Neuronal stem cell (in vitro differentiated cells): ENCODE measurements around the gene DCTN3.

Experiments
- DNase-seq: peaks from one replicate; pipeline ENCODE4 v3.0.0-alpha.2; 2013; ENCODE audit warnings: low spot score
- H2AFZ ChIP-seq: one replicate; pipeline ENCODE4 v1.6.1; 2013; ENCODE audit warnings: mild to moderate bottlenecking, low read length, inconsistent platforms
- H2AK5ac ChIP-seq: 2 replicates; pipeline ENCODE4 v1.6.1; 2013; ENCODE audit warnings: low read depth, mild to moderate bottlenecking, inconsistent platforms, low read length, moderate library complexity, mixed read lengths
- H2BK120ac ChIP-seq: 2 replicates; pipeline ENCODE4 v1.6.1; 2013; ENCODE audit warnings: low read depth, mild to moderate bottlenecking, inconsistent platforms, low read length, moderate library complexity, mixed read lengths
- H2BK12ac ChIP-seq: one replicate; pipeline ENCODE4 v1.6.1; 2013; ENCODE audit warnings: low read length, inconsistent platforms
- H2BK15ac ChIP-seq: 2 replicates; pipeline ENCODE4 v1.6.1; 2013; ENCODE audit warnings: mild to moderate bottlenecking, low read length, inconsistent platforms, mixed read lengths
- H2BK5ac ChIP-seq: one replicate; pipeline ENCODE4 v1.6.1; 2013; ENCODE audit warnings: inconsistent platforms, mild to moderate bottlenecking, low read length, moderate library complexity
- H3K14ac ChIP-seq: one replicate; pipeline ENCODE4 v1.6.1; 2013; ENCODE audit warnings: low read length, inconsistent platforms
- H3K18ac ChIP-seq: 2 replicates; pipeline ENCODE4 v1.6.1; 2013; ENCODE audit warnings: low read length, inconsistent platforms
- H3K23ac ChIP-seq: 2 replicates; pipeline ENCODE4 v1.6.1; 2013; ENCODE audit warnings: low read depth, mild to moderate bottlenecking, mixed read lengths, low read length, inconsistent platforms; ENCODE audit not compliant: poor library complexity
- H3K27ac ChIP-seq: replicated peaks from 3 replicates; pipeline ENCODE4 v1.5.1; 2013; ENCODE audit warnings: low read length, inconsistent platforms
- H3K27me3 ChIP-seq, 3 experiments: 2 replicates each; pipeline ENCODE4 v1.6.1; 2013; ENCODE audit warnings: low read length in 3 of 3, mild to moderate bottlenecking in 2 of 3, inconsistent platforms in 1 of 3, low read depth in 1 of 3, mixed read lengths in 1 of 3, moderate library complexity in 1 of 3; ENCODE audit not compliant: control insufficient read depth in 3 of 3, insufficient read depth in 3 of 3
- H3K36me3 ChIP-seq, 2 donors: replicated peaks in 1 of 2; 2 replicates each; pipeline ENCODE4 v1.6.1; 2013; ENCODE audit warnings: low read length in 2 of 2; ENCODE audit not compliant: control insufficient read depth in 2 of 2, insufficient read depth in 2 of 2
- H3K4ac ChIP-seq: 2 replicates; pipeline ENCODE4 v1.6.1; 2013; ENCODE audit warnings: inconsistent platforms, mild to moderate bottlenecking, low read length, moderate library complexity
- H3K4me1 ChIP-seq, 2 donors: 1 replicate in 1 of 2; 2 replicates in 1 of 2; pipeline ENCODE4 v1.6.1; 2013; ENCODE audit warnings: low read length in 2 of 2, low read depth in 1 of 2; ENCODE audit not compliant: control insufficient read depth in 2 of 2, insufficient read depth in 1 of 2
- H3K4me2 ChIP-seq: one replicate; pipeline ENCODE4 v1.6.1; 2013; ENCODE audit warnings: mild to moderate bottlenecking, low read length, inconsistent platforms; ENCODE audit not compliant: insufficient read depth, poor library complexity, severe bottlenecking
- H3K4me3 ChIP-seq, 2 donors: 2 replicates each; pipeline ENCODE4 v1.5.1; 2013; ENCODE audit warnings: low read length in 2 of 2, mild to moderate bottlenecking in 2 of 2, inconsistent platforms in 1 of 2, moderate library complexity in 1 of 2
- H3K79me1 ChIP-seq: one replicate; pipeline ENCODE4 v1.6.1; 2013; ENCODE audit warnings: low read depth, mild to moderate bottlenecking, inconsistent platforms, low read length, moderate library complexity
- H3K9ac ChIP-seq: one replicate; pipeline ENCODE4 v1.6.1; 2013; ENCODE audit warnings: mild to moderate bottlenecking, low read depth, low read length, inconsistent platforms; ENCODE audit not compliant: poor library complexity
- H3K9me3 ChIP-seq, 2 donors: replicated peaks in 1 of 2; 2 replicates each; pipeline versions ENCODE3 to v1.6.1; 2013; ENCODE audit warnings: low read length in 2 of 2, mild to moderate bottlenecking in 2 of 2, inconsistent platforms in 1 of 2, low read depth in 1 of 2, mixed read lengths in 1 of 2, moderate library complexity in 1 of 2; ENCODE audit not compliant: control insufficient read depth in 2 of 2, insufficient read depth in 1 of 2
- H4K8ac ChIP-seq: one replicate; pipeline ENCODE4 v1.6.1; 2013; ENCODE audit warnings: low read depth, mild to moderate bottlenecking, inconsistent platforms, low read length, moderate library complexity
- H4K91ac ChIP-seq: one replicate; pipeline ENCODE4 v1.6.1; 2013; ENCODE audit warnings: low read length, low read depth, mild to moderate bottlenecking, inconsistent platforms; ENCODE audit not compliant: poor library complexity
- WGBS, 2 donors: extraction: QIAGEN DNeasy Blood & Tissue Kit; methylation state at CpG; one replicate each; pipeline ENCODE4 v1.1.7; 2013; ENCODE audit warnings: missing lambda C conversion rate in 2 of 2, mixed read lengths in 1 of 2; ENCODE audit not compliant: insufficient read length in 2 of 2, insufficient replicate concordance in 1 of 2; ENCODE audit errors: extremely low coverage in 2 of 2; 5-methylcytosine and 5-hydroxymethylcytosine counted together

DCTN3 gene

GRCh38 chr9:34575862-34576596 lies 44.3 kb downstream of the DCTN3 start:
- no peak overlapping the region for H2BK120ac ChIP-seq
- no peak overlapping the region for H3K4me2 ChIP-seq
- no peak overlapping the region for H3K27ac ChIP-seq
- peak overlapping the region; percentile 12 for H3K18ac ChIP-seq
- no peak overlapping the region for H3K4me3 ChIP-seq
- no peak overlapping the region for H2AFZ ChIP-seq
- no peaks in the 10 kb centered on the region for H3K9me3 ChIP-seq
- no CpG with 5 or more reads among the region's 21 CpGs for WGBS, 2 donors
- no peak overlapping the region for H3K4ac ChIP-seq
- no peak for DNase-seq
- H3K4me1 ChIP-seq: peaks cover 62 to 74% of the 10 kb centered on the region in 2 donors
- H3K79me1 ChIP-seq: peaks cover 4% of the 10 kb centered on the region
- peaks cover 3 to 59% of the 10 kb centered on the region in 2 donors for H3K36me3 ChIP-seq
- H3K23ac ChIP-seq: no peak overlapping the region
- no peak overlapping the region for H2BK5ac ChIP-seq
- no peak overlapping the region for H3K14ac ChIP-seq
- no peak overlapping the region for H2BK15ac ChIP-seq
- H2AK5ac ChIP-seq: no peak overlapping the region
- no peak overlapping the region for H4K91ac ChIP-seq
- H3K9ac ChIP-seq: peak overlapping the region; percentile 70
- H4K8ac ChIP-seq: no peak overlapping the region
- H2BK12ac ChIP-seq: no peak overlapping the region
- no peaks in the 10 kb centered on the region for H3K27me3 ChIP-seq

GRCh38 chr9:34575241-34575640 lies 45.1 kb downstream of the DCTN3 start:
- peaks cover 3 to 62% of the 10 kb centered on the region in 2 donors for H3K36me3 ChIP-seq

GRCh38 chr9:34574571-34574970 lies 45.7 kb downstream of the DCTN3 start:
- no peak overlapping the region for H3K23ac ChIP-seq
- no peak overlapping the region for H2BK5ac ChIP-seq
- no peak overlapping the region for H3K4ac ChIP-seq
- H2BK120ac ChIP-seq: no peak overlapping the region
- peak overlapping the region; percentile 24 for H3K9ac ChIP-seq
- no peak overlapping the region for H3K4me2 ChIP-seq
- H3K79me1 ChIP-seq: peaks cover 4% of the 10 kb centered on the region
- H2BK15ac ChIP-seq: peak overlapping the region; percentile 47
- peak overlapping the region; percentile 49 for H3K14ac ChIP-seq
- H4K91ac ChIP-seq: no peak overlapping the region
- WGBS, 2 donors: no CpG with 5 or more reads among the region's 12 CpGs
- H3K36me3 ChIP-seq: peaks cover 3 to 67% of the 10 kb centered on the region in 2 donors
- H3K18ac ChIP-seq: peak overlapping the region; percentile 49
- H4K8ac ChIP-seq: no peak overlapping the region
- no peaks in the 10 kb centered on the region for H3K27me3 ChIP-seq
- H2BK12ac ChIP-seq: no peak overlapping the region
- no peak for DNase-seq
- no peak overlapping the region for H3K4me3 ChIP-seq
- H3K27ac ChIP-seq: no peak overlapping the region
- H3K9me3 ChIP-seq: no peaks in the 10 kb centered on the region
- H2AFZ ChIP-seq: no peak overlapping the region
- peaks cover 56 to 69% of the 10 kb centered on the region in 2 donors for H3K4me1 ChIP-seq
- peak overlapping the region; percentile 77 for H2AK5ac ChIP-seq

More at GRCh38 chr9:34575241-34575640, 45.1 kb downstream of the DCTN3 start:
- H4K91ac ChIP-seq: no peak overlapping the region
- no peak overlapping the region for H2BK15ac ChIP-seq
- H3K27ac ChIP-seq: no peak overlapping the region
- no peak overlapping the region for H3K4ac ChIP-seq
- no peak overlapping the region for H3K23ac ChIP-seq
- no peak overlapping the region for H3K4me3 ChIP-seq
- no peak overlapping the region for H2BK12ac ChIP-seq
- no peak overlapping the region for H3K14ac ChIP-seq
- H2BK120ac ChIP-seq: no peak overlapping the region
- H2AK5ac ChIP-seq: no peak overlapping the region
- DNase-seq: no peak
- H3K18ac ChIP-seq: no peak overlapping the region
- no peaks in the 10 kb centered on the region for H3K9me3 ChIP-seq
- H3K4me2 ChIP-seq: no peak overlapping the region
- H3K9ac ChIP-seq: no peak overlapping the region
- peaks cover 4% of the 10 kb centered on the region for H3K79me1 ChIP-seq
- H4K8ac ChIP-seq: no peak overlapping the region
- H3K27me3 ChIP-seq: no peaks in the 10 kb centered on the region
- WGBS, 2 donors: no CpG with 5 or more reads among the region's 8 CpGs
- H2AFZ ChIP-seq: no peak overlapping the region
- H2BK5ac ChIP-seq: no peak overlapping the region
- peaks cover 60 to 75% of the 10 kb centered on the region in 2 donors for H3K4me1 ChIP-seq

DNA sequence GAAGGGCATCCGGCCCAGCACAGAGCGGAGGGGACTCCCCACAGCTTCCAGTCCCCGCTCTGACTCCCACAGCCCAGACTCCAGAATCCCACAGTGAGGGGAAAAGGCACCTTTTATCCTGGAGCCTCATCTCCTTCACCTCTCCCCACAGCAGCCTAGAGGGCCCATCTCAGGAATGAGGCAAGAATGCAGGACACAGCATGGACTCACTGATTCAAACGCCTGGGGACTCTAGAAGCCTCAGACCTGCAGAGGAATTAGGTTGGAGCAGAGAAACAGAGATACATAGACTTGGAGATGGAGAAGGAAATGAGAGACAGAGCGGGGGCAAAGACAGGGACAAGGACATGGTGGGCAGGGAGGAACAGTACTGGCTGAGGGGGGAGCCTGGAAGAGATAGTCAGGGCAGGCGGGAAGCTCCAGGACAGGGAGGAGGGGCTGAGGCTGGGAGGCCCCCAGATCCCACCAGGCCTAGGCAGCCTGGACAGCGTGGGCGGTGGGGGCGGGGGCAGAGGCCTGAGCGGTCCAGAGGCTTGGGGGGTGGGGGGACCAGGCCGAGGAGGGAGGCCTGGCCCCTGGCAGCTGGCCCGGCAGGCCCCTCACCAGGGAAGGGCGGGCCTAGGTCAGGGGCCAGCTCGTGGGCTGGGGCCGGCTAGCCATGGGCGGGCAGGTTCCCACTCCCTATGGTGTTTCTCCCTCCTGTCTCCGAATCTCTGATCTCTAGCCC lies 46.5 kb downstream of the DCTN3 start:
- no peak overlapping the region for H3K23ac ChIP-seq
- H3K4me1 ChIP-seq: peaks cover 58 to 61% of the 10 kb centered on the region in 2 donors
- no peaks in the 10 kb centered on the region for H3K9me3 ChIP-seq
- H3K27ac ChIP-seq: no peak overlapping the region
- H3K27me3 ChIP-seq: no peaks in the 10 kb centered on the region
- H2BK120ac ChIP-seq: no peak overlapping the region
- H3K4ac ChIP-seq: no peak overlapping the region
- peak overlapping the region; percentile 33 for H2BK12ac ChIP-seq
- no CpG with 5 or more reads among the region's 17 CpGs for WGBS, 2 donors
- no peak overlapping the region for H3K14ac ChIP-seq
- peak overlapping the region; percentile 77 for H2AK5ac ChIP-seq
- H3K18ac ChIP-seq: peak overlapping the region; percentile 32
- DNase-seq: no peak
- H4K8ac ChIP-seq: no peak overlapping the region
- no peak overlapping the region for H4K91ac ChIP-seq
- H3K4me2 ChIP-seq: no peak overlapping the region
- H2AFZ ChIP-seq: no peak overlapping the region
- no peak overlapping the region for H3K9ac ChIP-seq
- no peak overlapping the region for H3K4me3 ChIP-seq
- peaks cover 4% of the 10 kb centered on the region for H3K79me1 ChIP-seq
- peak overlapping the region; percentile 51 for H2BK15ac ChIP-seq
- H2BK5ac ChIP-seq: no peak overlapping the region
- peaks cover 3 to 75% of the 10 kb centered on the region in 2 donors for H3K36me3 ChIP-seq
